GM23338 (cell line): Measurements from ENCODE around the gene DAGLA. TPM values are rescaled to one million over a fixed set of nuclear protein-coding genes. Genes with fewer than 3 reads are reported as not detected.

Experiments used
- ATAC-seq: fragments of 200-7000 bp; cut with Tn5 transposase; 3 replicates; pipeline ENCODE4 v1.9.1; 2020
- DNase-seq: peaks from one replicate; pipeline ENCODE4 v3.0.0-alpha.2; 2015; ENCODE audit warnings: low spot score
- H2AFZ ChIP-seq: fragments of 200-600 bp; sonication (generic); 2 replicates; pipeline ENCODE4 v1.8.0; 2016; ENCODE audit warnings: antibody characterized with exemption, mild to moderate bottlenecking, moderate library complexity
- H3F3A ChIP-seq: fragments of 200-600 bp; sonication (generic); replicated peaks from 2 replicates; pipeline ENCODE4 v1.8.0; 2017; ENCODE audit warnings: antibody characterized with exemption, mixed run types, low read depth
- H3K27ac ChIP-seq: fragments of 200-600 bp; sonication (generic); 2 replicates; pipeline ENCODE4 v1.6.1; 2016; ENCODE audit warnings: low read depth
- H3K27me3 ChIP-seq: fragments of 200-600 bp; sonication (generic); 2 replicates; pipeline ENCODE4 v1.8.0; 2016; ENCODE audit warnings: mild to moderate bottlenecking, mixed run types, moderate library complexity; ENCODE audit not compliant: insufficient read depth
- H3K36me3 ChIP-seq: fragments of 200-600 bp; sonication (generic); 2 replicates; pipeline ENCODE4 v1.8.0; 2016; ENCODE audit warnings: mild to moderate bottlenecking; ENCODE audit not compliant: insufficient read depth
- H3K4me1 ChIP-seq: fragments of 200-600 bp; sonication (generic); 2 replicates; pipeline ENCODE4 v1.8.0; 2016; ENCODE audit warnings: mild to moderate bottlenecking, moderate library complexity; ENCODE audit not compliant: insufficient read depth
- H3K4me2 ChIP-seq: fragments of 200-600 bp; sonication (generic); 2 replicates; pipeline ENCODE4 v1.7.1; 2017; ENCODE audit warnings: mixed run types
- H3K4me3 ChIP-seq: fragments of 200-600 bp; sonication (generic); 2 replicates; pipeline ENCODE4 v1.6.1; 2016; ENCODE audit warnings: mixed run types
- H3K79me2 ChIP-seq: fragments of 200-600 bp; sonication (generic); replicated peaks from 2 replicates; pipeline ENCODE4 v1.8.0; 2017; ENCODE audit warnings: mild to moderate bottlenecking; ENCODE audit not compliant: insufficient read depth
- H3K9me2 ChIP-seq: fragments of 200-600 bp; sonication (generic); 2 replicates; pipeline ENCODE4 v1.8.0; 2017; ENCODE audit not compliant: insufficient read depth
- H4K20me1 ChIP-seq: fragments of 200-600 bp; sonication (generic); replicated peaks from 2 replicates; pipeline ENCODE4 v1.8.0; 2017; ENCODE audit warnings: mild to moderate bottlenecking; ENCODE audit not compliant: insufficient read depth
- H3K27ac Mint-ChIP-seq: 2 replicates; pipeline ENCODE4 v1.8.0; 2020; ENCODE audit warnings: inconsistent platforms, mild to moderate bottlenecking, moderate library complexity, mixed read lengths
- H3K27me3 Mint-ChIP-seq: 3 replicates; pipeline ENCODE4 v1.8.0; 2022; ENCODE audit warnings: low read depth, mild to moderate bottlenecking, moderate library complexity, mixed read lengths, inconsistent platforms; ENCODE audit not compliant: insufficient read depth, poor library complexity
- H3K36me3 Mint-ChIP-seq: 3 replicates; pipeline ENCODE4 v1.8.0; 2021; ENCODE audit warnings: low read depth, mild to moderate bottlenecking, inconsistent platforms, moderate library complexity, mixed read lengths
- H3K4me1 Mint-ChIP-seq: 3 replicates; pipeline ENCODE4 v1.8.0; 2020; ENCODE audit warnings: mild to moderate bottlenecking, inconsistent platforms, mixed read lengths
- H3K4me3 Mint-ChIP-seq: 3 replicates; pipeline ENCODE4 v1.8.0; 2021; ENCODE audit warnings: moderate library complexity, mild to moderate bottlenecking, inconsistent platforms, mixed read lengths
- H3K9me3 Mint-ChIP-seq: 3 replicates; pipeline ENCODE4 v1.8.0; 2020; ENCODE audit warnings: moderate library complexity, mild to moderate bottlenecking, inconsistent platforms, mixed read lengths
- EZH2phosphoT487 ChIP-seq: fragments of 200-600 bp; sonication (generic); IDR thresholded peaks from one replicate; pipeline ENCODE4 v1.8.1; 2018; ENCODE audit warnings: antibody characterized with exemption; ENCODE audit not compliant: unreplicated experiment
- JUNB ChIP-seq: IDR thresholded peaks from one replicate; pipeline ENCODE4 v1.6.1; 2016; ENCODE audit warnings: antibody characterized with exemption; ENCODE audit not compliant: unreplicated experiment
- NANOG ChIP-seq: IDR thresholded peaks from 2 replicates; pipeline ENCODE4 v1.6.1; 2016; ENCODE audit warnings: antibody characterized with exemption, borderline replicate concordance
- POLR2AphosphoS5 ChIP-seq: IDR thresholded peaks from 2 replicates; pipeline ENCODE4 v1.6.1; 2016; ENCODE audit warnings: antibody characterized with exemption, low read depth
- ZNF462 ChIP-seq: fragments of 250-450 bp; sonication (Bioruptor Pico); IDR thresholded peaks from 2 replicates; pipeline ENCODE4 v1.5.0; 2020; ENCODE audit warnings: mild to moderate bottlenecking, moderate library complexity
- polyA plus RNA-seq: library from polyadenylated mRNA; unstranded; fragments of >200 nt; fragmentation: Nextera tagmentation; extraction: Ambion mirVana; gene quantifications from 2 replicates; pipeline ENCODE4 v1.2.1, GENCODE V29; 2016
- total RNA-seq: library from RNA; depleted of rRNA; stranded (reverse); fragments of >200 nt; shearing (Covaris generic); gene quantifications from 2 replicates; pipeline ENCODE4 v1.2.3, GENCODE V29; 2014

Gene DAGLA
- total and polyA plus RNA-seq, 2 experiments from 2014 or later: 0.55 to 2.5 TPM

- TF ChIP-seq ZNF462 (CRISPR knock-in tag): no peak
- no peak for TF ChIP-seq JUNB
- TF ChIP-seq NANOG: no peak
Measured at GRCh38 chr11:61635787-61636186, 44.4 kb upstream of the DAGLA start (continued).

- no peaks in the 10 kb centered on the region for H3K79me2 ChIP-seq
- H3K4me2 ChIP-seq: no peak overlapping the region
- Mint-ChIP-seq H3K4me1 (peaks cover 17% of the 10 kb centered on the region; the same call in 2 of the 3 replicates), H3K27me3 (peaks cover 14% of the 10 kb centered on the region), H3K9me3 (no peaks in the 10 kb centered on the region), H3K27ac (no peak overlapping the region), H3K4me3 (no peak overlapping the region), H3K36me3 (no peaks in the 10 kb centered on the region)
- H3K27me3 ChIP-seq: no peaks in the 10 kb centered on the region
- H3K4me3 ChIP-seq: no peak overlapping the region
- H3K36me3 ChIP-seq: no peaks in the 10 kb centered on the region
- H4K20me1 ChIP-seq: no peaks in the 10 kb centered on the region
- ATAC-seq (no peak), DNase-seq (no peak)
- peaks cover 4% of the 10 kb centered on the region; the same call in 1 of the 2 replicates for H3K9me2 ChIP-seq
- H3K4me1 ChIP-seq: no peaks in the 10 kb centered on the region
- H3F3A ChIP-seq: no peaks in the 10 kb centered on the region; the same call in 1 of the 2 replicates
- H3K27ac ChIP-seq: no peak overlapping the region
- no peak overlapping the region for H2AFZ ChIP-seq
- TF ChIP-seq EZH2phosphoT487: no peak
- TF ChIP-seq POLR2AphosphoS5: no peak
Measured at GRCh38 chr11:61636676-61637075, 43.5 kb upstream of the DAGLA start.
